Stimulated activated CD4-positive, alpha-beta T cell treated with anti-CD3 and anti-CD28 coated beads, Interleukin-1b, Interleukin-23, amount 100 ng/mL, for 4 hours (primary cell): ENCODE measurements around the gene PNPLA6.
"Not testable (repeated sequence)": the region's sequence is repeated elsewhere in the genome, so short reads cannot be mapped to it uniquely, and the experiment has no call there.

Experiments
- DNase-seq, 2 donors: peaks; one replicate each; pipeline ENCODE4 v3.0.0-alpha.2; 2020; ENCODE audit warnings: low read depth in 2 of 2

Gene PNPLA6

DNA sequence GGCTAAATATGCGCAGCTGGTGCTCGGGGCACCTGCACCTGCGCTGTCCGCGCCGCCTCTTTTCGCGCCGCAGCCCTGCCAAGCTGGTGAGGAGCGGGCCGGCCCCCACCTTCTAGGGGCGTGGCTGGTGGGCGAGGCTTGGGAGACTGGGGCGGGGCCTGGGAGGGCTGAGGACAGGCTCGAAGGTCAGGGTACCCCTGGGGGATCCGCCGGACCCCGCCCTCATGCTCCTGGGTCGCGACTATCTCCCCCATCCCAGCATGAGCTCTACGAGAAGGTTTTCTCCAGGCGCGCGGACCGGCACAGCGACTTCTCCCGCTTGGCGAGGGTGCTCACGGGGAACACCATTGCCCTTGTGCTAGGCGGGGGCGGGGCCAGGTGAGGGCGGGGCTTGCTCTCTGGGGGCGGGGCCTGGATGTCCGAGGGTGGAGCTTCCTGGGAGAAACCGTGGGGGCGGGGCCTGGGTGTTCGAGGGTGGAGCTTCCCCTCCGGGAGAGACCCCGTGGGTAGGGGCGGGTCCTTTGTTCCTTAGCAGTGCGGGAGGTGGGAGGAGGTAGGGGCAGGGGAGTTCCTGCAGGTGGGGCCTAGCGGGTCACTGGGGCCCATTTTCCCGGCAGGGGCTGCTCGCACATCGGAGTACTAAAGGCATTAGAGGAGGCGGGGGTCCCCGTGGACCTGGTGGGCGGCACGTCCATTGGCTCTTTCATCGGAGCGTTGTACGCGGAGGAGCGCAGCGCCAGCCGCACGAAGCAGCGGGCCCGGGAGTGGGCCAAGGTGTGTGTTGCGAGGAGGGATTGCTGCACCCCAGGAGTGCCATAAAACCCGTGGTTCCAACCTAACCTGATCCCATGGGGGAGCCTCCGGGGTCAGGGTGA is 19.7 kb downstream of the PNPLA6 start:
- no peak for DNase-seq

GRCh38 chr19:7556696-7557315 is 21.3 kb downstream of the PNPLA6 start:
- no peak for DNase-seq

DNA sequence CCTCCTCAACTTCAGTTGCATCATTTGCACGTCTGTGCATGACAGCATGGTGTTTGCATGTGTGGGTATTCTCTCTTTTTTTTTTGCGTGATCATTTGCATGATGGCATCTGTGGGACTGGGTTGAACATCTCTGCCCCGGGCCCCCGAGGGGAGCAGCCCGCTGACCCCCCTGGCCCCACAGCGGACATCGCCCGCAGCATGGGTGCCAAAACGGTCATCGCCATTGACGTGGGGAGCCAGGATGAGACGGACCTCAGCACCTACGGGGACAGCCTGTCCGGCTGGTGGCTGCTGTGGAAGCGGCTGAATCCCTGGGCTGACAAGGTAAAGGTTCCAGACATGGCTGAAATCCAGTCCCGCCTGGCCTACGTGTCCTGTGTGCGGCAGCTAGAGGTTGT is 23.1 kb downstream of the PNPLA6 start:
- DNase-seq = no peak

DNA sequence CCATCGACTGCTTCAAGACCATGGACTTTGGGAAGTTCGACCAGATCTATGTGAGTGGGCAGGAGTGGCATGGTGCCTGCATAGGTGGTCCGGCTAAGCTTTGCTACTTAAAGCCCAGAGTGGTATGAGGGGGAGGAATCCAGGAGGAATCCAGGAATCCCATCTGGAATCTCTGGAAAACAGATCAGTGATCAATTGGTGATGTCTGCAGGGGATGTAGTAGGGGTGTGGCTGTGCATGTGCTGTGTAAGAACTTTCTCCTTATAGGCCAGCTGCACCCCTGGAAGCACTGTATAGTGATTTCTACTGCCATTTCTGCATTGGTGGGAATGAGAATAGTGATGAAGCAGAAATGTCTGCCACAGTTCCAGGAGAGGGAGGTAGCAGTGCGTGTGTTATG is 23.6 kb downstream of the PNPLA6 start:
- DNase-seq = no peak

GRCh38 chr19:7560255-7560654 is 24.7 kb downstream of the PNPLA6 start:
- no peak for DNase-seq

GRCh38 chr19:7561325-7561724 is 25.8 kb downstream of the PNPLA6 start:
- no peak for DNase-seq

GRCh38 chr19:7562646-7563393 is 27.3 kb downstream of the PNPLA6 start:
- DNase-seq = no peak

DNA sequence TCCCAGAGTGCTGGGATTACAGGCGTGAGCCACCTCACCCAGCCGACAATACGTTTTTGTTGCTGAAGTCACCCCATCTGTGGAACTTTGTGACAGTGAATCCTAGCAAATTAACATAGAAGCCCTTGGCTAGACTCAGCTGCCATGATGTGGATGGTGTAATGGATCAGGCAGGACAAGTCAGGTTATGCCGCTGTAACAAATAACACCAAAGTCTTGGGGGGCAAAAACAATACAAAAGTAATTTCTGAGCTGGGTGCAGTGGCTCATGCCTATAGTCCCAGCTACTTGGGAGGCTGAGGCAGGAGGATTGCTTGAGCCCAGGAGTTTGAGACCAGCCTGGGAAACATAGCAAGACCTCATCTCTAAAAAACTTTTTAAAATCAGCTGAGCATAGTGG is 29.3 kb downstream of the PNPLA6 start:
- no peak for DNase-seq

GRCh38 chr19:7565332-7565731 is 29.8 kb downstream of the PNPLA6 start:
- no peak for DNase-seq

- DNase-seq = no peak
Measured at GRCh38 chr19:7570761-7571160, 35.2 kb downstream of the PNPLA6 start.

DNA sequence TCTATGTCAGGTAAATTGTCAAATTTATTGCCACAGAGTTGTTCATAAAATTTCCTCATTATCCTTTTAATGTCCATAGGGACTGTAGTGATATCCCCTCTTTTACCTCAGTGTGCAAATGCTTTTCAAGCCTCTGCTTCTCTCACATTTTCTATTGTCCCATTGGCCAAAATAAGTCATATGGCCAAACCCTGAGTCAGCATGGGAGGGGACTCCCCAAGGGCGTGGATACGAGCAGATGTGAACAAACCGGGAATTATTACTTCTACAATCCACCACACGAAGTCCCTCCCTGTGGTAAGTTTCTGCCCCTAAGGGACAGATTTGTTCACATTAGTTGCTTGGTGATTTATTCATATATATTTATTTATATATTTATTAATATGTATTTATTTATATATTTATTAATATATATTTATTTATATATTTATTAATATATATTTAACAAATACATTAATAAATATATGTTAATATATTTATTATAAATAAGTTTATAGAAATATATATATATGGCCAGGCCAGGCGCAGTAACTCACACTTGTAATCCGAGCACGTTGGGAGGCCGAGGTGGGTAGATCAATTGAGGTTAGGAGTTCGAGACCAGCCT is 40.0 kb downstream of the PNPLA6 start:
- DNase-seq = no peak

GRCh38 chr19:7577422-7577821 is 41.9 kb downstream of the PNPLA6 start:
- not testable (repeated sequence) for DNase-seq

DNA sequence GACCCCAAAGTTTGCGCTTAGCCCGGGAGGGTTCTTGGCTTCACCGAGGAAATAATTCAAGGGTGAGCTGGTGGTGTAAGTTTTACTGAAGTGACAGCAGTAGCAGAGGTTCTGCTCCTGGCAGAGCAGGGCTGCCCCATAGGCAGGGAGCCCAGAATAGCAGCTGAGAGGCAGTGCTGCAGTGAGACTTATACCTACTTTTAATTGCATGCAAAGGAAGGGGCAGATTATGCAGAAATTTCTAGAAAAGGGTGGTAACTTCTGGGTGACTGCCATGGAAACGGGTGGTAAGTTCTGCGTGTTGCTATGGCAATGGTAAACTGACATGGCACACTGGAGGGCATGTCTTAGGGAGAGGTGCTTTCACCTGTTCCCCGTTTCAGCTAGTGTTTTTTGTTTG is 42.6 kb downstream of the PNPLA6 start:
- no peak for DNase-seq

GRCh38 chr19:7579182-7579581 is 43.7 kb downstream of the PNPLA6 start:
- DNase-seq = no peak

DNA sequence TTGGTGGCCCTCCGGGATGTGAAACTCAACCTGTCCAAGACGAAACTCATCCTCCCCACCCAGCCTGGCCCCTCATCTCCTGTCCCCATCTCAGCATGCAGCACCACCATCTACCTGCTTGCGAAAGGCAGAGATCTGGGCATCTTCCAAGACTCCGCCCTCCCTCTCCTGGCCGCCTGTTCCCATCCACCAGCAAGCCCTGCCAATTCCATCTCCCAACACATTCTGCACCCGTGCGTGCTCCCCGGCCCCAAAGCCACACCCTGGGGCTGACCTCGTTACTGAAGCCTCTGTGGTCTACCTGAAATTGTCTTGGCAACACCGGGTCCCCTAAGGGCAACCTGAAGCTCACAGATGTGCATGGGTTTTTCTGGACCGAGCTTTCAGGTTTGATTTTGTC is 46.9 kb downstream of the PNPLA6 start:
- no peak for DNase-seq

DNA sequence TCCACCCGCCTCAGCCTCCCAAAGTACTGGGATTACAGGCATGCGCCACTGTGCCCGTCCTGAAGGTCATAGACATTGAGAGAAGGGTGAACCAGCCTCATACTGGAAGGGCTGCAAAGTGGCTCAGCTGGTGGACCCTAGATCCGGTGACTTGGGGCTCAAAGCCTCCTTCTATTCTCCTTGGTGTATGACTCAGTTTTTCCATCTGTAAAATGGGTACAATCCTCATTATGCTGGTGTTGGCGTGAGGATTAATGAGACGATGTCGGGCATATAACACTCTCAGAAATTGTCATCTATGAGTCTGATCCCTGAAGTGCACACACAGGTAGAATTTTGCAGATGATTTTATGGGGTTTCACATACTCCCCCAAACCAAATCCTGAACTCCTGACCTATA is 54.3 kb downstream of the PNPLA6 start:
- DNase-seq = no peak

DNA sequence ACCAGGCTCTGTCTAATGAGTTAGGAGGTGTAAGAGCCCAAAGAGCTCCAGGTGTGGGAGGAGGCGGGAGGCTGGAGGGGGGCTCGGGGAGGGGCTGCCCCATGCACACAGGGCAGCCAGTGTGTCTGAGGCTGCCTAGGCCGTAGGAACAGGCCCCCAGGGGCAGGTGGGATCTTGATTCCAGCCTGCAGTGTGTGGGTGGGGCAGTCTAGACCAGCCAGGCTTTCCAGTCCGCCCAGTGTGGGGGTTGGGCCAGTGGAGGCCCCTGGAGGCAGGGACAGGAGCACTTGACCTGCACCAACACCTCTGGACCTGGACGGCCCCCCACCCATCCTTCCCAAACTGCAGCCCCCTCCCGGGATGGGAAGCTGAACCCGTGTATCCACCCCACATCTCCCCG is 54.7 kb downstream of the PNPLA6 start:
- no peak for DNase-seq

DNA sequence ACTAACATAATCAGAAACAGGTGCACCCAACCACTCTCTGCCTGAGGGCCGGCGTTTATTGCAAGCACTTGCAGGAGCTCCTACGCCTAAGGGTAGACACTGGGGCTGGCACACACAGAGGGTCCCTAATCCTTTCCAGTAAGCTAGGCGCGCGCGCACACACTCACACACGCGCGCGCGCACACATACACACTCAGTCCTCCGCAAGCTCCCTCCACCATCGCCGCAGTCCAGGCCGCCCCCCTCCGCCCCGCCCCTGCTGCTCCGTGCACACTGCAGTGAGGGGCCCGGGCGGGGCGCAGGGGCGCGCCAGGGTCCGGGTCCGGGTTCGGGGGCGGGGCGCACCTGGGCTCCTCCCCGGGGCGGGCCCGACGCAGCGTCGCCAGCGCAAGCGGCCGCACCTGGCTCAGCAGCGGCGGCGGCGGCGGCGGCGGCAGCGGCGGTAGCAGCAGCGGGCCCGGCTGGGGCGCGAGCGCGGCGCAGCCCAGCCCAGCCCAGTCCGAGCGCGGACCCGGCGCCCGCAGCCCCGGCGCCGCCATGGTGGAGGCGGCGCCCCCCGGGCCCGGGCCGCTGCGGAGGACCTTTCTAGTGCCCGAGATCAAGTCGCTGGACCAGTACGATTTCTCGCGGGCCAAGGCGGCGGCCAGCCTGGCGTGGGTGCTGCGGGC is 60.1 kb downstream of the PNPLA6 start, which contains the start of gene CAMSAP3:
Gene CAMSAP3 (plus strand): TSS at position 398 of the 668 bp plus-strand sequence. CDS start 140 bp downstream, at position 538.
- peak; percentile 21 to 51 for DNase-seq

DNA sequence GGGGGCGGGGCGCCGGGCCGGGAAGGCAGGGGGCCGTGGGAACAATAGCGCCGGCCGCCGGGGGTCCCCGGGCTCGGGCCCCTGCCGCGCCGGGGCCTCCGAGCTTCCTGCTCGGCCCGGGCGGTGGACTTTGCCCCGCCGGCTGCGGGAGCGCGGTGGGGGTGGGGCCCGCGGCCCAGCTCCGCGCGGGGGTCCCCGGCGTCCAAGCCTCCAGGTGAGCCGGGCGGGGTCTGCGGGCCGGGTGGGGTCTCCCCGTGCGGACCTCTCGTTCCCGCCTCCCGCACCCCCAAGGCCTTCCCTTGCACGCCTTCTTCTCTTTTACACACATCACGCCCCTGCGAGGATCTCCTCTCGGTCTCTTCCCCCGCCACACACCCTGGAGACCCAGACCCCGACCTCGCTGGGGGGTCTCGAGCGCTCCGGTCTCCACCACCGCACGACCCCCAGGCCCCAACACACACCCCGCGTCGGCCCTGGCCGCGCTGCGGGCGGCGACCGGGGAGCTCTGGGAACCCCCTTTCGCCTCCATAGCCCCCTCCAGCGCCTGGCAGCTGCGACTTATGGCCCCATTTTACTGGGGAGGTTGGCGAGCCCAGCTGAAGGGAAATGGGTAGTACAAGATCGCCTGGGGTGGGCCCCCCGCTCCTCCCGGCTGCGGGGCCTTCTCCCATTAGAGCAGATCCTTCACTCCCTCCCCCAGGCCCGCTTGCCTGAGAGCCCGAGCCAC is 60.9 kb downstream of the PNPLA6 start:
- no peak for DNase-seq

DNA sequence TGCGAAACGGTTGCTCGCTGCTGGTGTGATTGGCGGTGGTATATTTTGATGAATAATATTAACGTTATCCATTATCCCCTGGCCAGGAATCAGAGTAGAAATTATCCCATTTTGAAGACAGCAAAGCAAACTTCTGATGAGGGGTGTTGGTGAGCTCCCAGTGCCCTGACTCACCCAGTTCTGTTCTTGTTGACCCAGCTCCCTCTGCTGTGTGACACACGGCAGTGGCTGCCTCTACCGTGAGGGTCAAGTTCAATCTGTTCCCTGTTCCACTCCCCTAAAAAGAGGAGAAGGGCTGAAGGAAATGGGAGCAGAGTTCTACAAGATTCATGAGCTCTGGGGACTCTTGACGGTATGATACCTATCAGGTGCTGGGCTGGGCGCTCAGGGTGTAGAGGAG is 62.2 kb downstream of the PNPLA6 start:
- no peak for DNase-seq

DNA sequence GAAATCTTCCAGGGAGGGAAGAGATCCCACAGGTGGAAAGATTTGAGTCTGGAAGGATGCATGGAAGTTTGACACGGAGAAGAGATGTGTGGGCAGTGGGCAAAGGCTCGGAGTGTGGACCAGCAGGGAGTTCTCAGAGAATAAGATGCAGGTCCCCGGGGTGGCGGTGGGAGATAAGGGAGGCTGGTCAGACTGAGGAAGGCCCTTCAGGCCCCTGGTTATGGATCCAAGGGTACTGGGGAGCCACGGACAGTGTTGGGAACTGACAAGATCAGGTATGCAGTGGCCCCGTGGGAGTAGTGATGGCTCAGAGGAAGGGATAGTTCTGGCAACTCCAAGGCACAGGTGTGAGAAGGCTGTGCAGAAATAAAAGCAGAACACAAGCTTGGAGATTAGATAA is 62.7 kb downstream of the PNPLA6 start:
- no peak for DNase-seq
